Inferior parietal cortex (tissue), 1 donor: ENCODE results near the gene RAD51B.
A peak's percentile ranks its signal among the peaks of the same experiment; 100 is the strongest.

Source experiments
- DNase-seq: peaks from one replicate; pipeline ENCODE4 v3.0.0-alpha.2; 2016; ENCODE audit errors: extremely low spot score

The RAD51B gene

DNA sequence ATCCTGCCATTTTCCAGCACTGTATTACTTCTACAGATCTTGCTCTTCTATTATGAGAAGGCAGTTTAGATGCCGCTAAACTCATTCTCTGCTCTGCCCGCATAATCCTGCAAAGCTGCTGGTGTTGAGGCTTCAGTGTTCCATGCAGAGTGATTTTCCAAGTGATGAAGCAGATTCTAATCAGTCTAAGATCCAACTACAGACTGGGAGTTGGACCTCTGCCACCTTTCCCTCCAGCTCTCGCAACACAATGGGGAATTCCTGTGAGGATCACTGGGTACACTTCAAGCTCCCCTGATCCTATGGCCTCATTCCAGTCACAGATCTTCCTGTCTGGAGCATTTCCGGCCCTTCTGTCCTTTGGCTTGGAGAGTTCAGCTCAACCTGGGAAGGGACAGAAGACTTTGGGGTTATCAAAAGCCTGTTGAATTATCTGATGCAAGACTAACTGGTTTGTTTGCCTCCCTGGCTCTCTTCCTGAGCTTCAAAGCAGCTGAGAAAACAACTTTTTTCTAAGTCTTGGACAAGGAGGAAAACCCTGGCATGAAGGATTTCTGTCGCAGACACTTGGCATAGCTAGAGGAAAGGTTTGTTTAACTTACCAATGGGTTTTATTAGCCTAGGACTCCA lies 639.4 kb downstream of the RAD51B start:
- no peak for DNase-seq

DNA sequence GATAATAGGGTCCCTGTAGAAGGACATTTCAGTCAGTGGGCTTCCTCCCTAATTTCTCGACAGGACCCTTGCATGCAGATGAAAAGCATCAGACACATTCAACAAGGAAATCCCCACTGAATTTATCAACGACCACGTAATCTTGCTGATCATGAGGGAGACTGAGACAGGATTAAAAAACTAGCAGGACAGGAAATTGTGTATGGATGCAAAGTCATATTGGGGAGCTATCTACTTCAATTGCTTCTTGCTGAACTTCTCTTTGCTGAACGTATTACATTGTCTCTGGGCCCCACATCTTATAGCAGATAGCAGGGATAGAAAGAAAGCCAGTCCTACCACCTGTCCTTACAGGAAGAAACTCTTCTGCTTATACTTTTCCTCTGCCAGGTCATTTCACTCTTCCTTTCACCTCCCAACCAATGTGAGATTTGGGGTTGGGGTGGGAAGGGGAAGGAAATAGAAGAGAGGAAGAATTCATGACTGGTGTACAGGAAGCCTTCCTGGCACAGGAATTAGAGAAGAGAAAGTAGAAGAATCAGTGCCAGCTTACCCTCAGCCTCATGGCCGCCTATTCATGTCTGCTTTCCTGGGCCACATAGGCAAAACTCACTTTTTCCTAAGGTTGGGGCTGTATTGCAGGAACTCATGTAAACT lies 640.0 kb downstream of the RAD51B start:
- no peak for DNase-seq

DNA sequence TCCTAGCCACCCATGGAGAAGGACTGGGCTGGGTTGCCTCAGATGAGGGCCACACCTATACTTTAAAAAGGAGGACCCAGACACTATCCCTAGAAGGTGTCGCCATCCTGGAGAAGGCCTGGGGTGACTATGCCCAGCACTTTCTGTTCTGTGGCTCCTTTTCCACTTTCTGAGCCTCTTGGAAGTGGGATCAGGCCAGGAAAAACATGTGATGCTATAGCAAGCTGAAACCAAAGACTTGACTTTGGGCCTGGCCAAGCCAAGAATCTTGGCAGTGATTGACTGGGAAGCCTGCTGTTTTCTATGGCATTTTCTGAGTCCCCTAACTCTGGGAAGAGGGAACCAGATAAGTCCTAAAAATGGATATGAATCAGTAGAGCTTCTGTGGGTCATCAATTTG lies 641.0 kb downstream of the RAD51B start:
- DNase-seq, result no peak

DNA sequence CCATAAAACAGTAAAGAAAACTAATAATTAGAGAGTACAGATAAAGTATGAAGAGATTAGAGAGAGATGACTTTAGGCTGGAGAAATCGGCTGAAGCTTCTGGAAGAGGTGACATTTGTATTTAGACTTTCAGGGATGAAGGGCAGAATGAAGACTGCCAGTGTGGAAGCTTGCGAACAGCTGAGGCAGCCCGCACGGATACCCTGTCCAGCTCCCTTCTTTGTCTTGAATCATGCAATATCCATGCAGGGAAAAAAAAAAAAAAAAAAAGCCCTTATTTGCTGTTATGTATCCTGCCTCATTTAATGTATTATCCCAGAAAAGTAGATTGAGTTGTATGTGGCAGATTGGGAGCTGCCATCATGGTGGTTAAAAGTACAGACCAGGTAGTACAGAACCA lies 641.5 kb downstream of the RAD51B start:
- no peak for DNase-seq

DNA sequence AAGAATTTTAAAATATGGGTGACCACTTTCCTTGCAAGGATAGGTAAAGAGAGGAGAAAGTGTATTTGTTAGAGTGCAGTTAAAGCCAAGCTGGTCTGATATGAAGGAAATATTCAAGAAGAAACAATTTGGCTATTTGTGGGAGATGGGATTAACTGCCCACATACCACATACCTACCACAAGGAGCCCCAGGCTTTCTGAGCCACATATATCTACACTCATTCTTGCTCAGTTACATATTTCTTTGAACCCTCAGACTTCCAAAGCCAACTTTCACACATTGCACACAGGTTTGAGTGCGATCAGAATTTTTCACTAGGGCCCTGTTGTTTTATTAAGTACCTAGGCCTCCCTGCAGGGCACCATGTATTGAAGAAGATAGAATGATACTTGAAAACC lies 643.1 kb downstream of the RAD51B start:
- no peak for DNase-seq

DNA sequence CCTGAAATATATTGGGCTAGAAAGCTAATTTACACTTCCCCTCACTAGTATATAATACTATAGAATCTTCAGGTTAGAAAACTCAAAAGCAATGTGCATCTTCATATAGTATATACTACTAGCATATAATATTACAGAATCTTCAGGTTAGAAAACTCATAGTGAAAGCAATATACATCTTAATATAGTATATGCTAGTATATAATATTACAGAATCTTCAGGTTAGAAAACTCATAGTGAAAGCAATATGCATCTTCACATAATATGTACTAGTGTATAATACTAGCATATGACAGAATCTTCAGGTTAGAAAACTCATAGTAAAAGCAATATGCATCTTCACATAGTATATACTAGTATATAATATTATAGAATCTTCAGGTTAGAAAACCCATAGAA lies 643.7 kb downstream of the RAD51B start:
- no peak for DNase-seq

DNA sequence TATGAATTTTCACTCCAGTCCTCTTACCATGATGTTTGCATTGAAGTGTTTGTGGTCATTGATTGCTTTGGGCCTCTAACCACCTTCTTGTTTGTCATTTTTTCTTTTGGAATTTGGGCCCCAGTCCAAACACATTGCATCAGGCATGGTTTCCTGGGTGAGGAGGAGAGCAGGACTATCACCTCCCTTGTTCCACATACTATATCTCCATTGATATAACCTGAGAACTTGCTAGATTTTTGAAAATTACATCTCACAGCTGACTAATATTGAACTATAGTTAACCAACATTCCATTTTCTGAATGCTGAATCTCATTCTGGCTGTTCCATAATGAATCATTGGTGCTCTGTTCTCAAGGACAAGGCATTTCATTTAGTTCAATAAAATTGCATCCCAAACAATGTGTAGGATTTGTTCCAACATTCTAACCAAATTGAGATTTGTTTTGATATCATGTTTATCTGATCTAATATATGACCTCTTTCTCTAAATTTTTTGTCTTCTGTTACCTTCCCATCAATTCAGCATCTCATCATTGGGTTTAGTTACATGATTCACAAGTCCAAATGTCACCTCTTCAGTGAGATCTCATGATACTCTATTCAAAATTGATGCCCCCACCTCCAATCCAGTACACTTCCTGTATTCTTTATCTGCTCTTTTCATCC lies 644.3 kb downstream of the RAD51B start:
- DNase-seq, result no peak

DNA sequence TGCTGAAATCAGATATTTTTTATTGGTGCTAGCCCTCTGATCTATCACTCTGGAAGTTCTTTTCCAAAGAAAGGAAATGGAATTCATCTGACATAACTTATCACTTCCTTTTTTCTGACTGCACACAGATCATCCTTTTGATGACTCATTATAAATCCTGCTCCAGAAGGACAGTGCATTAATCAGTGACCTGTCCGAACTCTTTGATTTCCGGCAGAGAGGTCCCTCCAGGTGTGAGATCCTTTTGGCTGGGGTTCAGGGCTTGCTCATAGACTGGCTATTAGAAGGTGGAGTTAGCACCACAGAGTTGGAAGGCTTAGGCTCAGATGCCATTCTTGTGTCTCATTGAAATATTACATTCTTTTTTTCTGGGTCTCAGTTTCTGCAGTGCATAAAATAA lies 645.1 kb downstream of the RAD51B start:
- DNase-seq, result no peak

DNA sequence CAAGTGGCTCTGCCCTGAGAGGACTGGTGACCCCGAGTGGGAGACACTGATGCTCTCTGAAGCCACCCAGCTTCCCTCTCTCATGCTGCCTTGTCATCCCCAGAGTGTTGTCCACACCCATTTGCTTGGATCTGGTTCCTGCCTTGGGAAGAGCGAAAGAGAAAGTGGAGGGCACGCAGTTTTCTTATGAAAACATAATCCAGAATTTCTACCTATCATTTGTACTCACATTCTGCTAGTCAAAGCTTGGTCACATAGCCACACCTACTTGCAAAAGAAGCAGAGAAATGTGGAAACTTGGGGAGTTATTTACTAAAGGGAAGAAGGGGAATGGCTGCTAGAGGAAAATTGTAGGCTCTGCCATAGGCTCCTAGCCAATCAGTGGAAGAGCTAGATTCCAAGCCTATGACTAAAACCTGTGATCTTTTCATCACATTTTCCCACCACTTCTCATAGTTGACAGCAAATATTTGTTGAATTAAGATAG lies 647.0 kb downstream of the RAD51B start:
- no peak for DNase-seq

DNA sequence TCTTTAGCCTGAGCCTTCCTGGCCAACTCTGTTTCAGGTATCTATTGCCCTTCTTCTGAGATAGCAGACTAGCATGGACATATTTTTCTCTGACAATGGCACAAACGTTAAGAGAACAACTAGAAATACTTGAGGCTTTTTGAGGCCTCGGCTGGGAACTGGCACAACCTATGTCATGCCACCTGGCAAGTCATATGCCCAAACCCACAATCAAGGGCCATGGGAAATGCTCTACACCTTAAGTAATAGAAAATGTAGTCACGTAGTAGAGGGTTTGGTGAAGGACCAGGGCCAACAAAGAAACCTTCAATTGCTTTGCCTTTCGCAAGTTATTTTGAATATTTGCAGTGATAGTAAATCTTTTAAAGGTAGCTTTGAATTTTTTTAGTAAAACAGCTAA lies 647.8 kb downstream of the RAD51B start:
- no peak for DNase-seq

DNA sequence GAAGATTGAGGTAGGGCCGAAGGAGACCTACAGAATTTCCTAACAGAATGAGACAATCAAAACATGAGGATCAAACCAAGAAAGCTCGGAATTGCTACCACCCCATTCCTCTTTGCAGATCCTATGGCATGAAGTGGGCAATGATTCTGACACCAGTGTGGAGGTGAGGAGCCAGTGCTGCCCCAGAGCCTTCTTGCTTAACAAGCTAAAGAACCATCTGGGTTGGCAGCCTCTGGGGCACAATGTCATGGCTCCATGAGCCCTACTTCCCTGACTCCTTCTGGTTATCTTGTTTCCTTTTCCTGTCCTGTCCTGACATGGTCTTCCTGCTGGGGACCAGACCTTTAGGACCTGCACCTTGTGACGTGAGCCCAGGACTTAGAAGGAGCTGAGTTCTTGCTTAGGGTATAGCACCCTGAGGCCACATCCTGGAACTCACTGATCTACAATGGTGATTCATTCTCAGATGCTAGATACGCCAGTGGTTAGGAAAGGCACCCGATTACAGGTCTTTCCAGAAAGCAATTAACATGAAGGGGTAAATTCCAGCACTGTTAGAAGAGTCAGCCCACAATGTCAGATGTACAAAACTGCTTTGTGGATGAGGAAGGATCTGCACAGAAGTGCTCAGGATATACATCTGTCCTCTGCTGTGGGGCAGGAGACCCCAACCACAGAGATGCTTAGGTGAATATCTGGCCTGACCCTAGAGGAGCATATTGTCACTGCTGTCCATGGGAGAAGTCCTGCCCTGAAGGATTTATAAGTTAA lies 649.0 kb downstream of the RAD51B start:
- no peak for DNase-seq

DNA sequence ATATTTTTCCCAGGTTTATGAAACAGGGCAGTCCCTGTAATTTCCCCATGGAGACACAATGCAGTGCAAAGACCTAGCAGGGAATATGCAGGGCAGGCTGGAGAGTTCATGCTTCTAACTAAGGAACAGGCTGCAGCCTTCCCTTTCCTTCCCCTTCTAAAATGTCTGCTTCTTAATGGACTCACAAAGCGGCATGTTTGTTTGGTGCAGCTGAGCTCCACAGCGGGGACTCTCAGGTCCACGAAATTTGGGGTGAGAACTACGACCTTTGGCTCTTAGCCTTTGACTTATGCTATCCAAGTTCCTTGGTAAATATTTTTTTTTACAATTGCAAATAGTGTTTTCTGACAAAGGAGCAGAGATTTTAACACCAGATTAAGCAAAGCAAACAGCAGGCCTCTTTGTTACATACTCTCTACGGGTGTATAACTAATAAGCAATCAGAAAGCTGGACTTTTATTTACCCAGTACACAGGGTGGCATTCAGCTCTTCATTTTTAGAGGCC lies 649.7 kb downstream of the RAD51B start:
- DNase-seq, result no peak

DNA sequence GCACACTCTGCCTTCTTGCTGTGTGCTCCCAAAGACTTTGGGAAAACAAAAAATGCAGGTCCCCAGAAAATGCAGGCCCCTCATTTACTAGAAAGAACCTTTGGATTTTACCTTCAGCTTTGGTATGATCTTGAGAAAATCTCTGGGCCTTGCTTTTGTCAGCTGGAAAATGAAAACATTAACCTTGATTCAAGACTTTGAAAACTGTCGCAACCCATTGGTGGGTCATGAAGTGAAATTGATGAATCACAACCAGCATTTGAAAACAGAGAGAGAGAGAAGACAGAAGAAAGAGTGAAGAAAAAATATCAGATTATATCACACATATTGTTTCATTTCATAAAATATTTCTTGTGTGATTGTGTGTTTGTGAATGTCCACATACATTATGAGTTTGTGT lies 650.8 kb downstream of the RAD51B start:
- DNase-seq, result no peak

DNA sequence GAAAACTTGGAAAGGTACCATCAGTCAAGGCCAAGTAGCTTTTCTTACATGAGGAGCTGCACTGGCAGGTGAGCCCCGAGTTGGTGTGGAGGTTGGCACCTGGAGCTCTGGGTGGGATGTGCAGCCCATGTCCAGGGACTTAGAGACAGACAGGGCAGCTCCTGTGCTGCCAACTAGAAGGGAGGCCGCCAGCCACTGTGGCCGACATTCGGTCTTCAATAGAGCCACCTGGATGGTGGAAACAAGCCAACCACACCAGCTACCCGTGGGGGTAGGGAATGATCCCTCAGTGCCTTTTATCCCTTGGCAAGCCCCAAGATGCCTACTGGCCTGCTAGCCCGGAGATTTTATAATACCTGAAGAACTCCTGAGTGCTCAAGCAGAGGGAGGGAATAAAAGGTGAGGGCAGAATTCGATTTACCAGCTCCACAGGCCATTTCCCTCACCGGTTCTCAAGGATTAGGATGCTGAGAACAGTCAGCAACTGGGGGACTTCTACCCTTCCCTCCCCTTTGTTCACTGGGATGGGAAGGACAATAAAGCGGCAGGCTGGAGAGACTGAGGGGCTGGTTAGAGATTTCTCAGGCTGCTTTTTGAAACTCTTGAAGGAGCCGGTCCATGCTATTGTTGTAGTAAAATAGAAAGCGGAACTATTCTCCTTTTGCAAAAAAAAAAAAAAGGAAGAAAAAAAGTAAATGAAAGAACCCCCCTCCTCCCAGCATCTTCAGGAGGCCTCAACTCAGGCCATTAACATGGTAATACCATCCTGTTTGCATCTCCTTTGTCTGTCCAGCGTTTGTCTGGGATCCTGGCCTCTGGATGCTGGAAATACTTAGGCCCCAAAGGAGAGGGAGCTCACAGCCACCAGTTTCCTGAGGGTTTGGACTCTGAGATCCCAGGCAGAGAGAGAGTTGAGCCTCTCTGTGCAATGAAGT lies 651.7 kb downstream of the RAD51B start:
- no peak for DNase-seq

DNA sequence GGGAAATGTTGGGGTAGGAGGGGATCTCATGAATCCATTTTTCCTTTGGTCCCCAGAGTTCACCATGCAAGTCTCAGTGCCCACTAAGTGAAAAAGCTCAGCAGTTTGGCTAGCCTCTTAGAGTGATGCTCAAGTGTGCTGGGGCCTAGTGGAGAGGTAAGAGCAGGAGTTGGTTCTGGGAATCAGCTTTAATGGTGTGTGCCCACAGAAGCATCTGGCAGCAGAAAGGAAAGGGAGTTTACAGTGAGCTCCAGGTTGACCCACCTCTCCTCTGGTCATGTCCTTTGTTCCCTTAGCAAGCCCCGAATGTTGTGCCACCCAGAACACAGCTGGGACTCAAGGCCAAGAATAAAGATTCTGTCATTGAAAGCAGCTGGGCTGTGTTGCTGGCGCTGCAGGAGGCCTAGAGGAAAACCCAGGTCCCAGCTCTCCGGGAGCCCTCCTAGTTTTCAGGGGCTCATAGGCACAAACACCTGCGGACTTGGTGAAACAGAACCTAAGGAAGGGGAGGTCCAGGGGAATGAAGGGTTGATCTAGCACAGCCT lies 652.5 kb downstream of the RAD51B start:
- DNase-seq, result no peak

DNA sequence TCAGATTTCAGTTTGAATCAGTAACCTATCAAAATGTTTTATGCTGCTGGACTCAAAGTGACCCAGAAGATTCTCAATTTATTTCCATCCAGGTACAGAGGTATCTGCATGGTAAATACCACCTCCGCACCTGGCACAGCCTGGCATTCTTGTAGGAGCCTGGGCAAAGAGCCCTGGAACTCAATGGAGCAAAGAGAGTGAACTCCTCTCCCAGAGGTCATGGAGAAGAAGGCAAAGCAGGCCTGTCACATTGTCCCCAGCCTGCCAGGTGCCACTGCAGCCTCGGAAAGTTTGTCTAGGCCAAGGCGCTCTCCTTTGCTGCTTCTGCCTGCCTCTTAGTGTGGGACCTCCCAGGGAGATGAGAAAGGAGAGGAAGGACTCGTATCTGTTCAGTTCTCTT lies 653.5 kb downstream of the RAD51B start:
- no peak for DNase-seq

DNA sequence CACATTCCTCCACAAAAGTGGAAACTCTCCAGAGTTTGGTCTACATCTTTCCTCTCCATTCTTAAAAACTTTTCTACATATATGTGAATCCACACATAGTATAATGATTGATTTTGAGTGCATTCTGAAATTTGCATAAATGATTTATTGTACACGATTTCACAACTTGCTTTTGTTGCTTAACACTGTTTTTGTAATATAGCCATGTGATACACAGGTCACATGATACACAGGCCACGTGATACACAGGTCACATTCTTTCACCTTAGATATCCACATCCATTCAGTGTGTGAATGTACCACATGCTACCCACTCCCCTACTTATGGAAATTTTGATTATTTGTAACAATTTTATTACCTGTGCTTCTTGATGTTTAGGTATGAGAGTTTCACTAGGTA lies 654.2 kb downstream of the RAD51B start:
- DNase-seq, result no peak

DNA sequence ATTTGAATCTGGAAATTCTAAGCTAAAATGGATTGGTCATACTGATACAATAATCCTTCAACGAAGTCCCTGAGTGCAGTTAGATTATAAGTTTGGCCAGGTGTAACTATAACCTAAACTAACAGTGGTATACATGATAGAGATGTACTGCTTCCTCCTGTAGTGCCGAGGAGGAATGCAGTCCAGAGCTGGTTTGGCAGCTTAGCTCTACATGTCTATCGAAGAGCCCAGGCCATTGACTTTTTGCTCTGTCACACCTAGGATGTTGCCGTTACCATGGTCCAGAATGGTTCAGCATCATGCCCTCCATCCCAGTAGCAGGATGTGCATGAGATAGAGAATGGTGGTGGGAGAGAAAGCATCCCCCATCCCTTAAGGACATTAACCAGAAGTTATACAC lies 655.2 kb downstream of the RAD51B start:
- no peak for DNase-seq

DNA sequence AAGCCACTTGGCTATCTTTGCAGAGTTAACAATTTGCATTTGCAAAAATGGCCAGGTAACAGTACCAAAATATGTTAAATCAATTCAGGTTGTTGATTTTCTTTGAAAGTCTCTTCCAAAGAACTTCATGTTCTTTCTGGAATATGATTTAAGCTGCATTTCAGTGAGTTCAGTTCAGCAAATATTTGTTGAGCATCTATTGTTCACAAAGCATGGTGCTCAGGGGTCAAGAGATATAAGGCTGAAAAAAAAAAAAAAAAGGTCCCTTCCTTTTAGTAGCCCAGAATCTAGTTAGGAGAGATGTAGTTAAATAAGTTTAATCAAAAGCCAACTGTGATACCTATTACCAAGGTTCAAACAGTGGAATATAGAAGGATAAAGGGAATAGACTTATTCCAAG lies 656.2 kb downstream of the RAD51B start:
- no peak for DNase-seq

DNA sequence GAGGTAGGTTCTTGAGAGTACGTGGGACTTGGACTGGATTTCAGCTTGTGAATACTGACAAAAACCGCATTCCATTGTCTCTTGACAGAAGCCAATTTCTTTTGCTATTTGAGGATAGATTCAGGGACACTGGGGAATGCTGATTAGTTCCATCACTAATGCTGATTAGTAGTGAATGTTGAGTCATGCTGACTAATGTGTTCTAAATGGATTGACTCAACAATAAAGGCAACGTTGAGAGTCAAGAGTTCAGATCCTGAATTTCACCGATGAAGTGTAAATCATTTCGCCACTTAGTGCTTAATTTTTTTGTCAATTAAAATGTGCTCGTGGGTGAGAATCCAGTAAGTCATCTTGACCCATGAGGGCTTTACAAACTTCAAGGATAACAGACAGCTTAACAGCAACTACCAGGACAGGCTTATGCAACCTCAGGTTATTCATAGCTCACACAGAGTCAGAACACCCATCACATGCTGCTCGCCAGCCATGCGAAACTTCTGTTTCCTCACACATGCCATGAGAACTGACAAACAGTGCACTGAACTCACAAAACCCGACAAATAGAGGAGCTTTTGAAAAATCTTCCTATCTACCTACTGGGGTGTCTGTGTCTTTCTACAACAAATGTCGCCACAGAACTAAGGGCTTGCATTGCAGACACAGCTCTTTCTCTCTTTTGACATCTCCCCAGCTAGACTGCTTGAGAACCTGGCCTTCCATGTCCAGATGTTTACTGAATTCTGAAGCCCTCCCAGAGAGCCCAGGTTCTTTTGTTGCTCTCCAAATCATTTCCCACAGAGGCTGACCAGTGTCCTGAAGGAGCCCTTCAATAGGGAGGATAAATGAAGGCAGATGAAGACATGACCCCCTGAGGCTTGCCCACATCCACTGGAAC lies 656.9 kb downstream of the RAD51B start:
- peak; percentile 22 for DNase-seq
